AG20443 (cell line): ENCODE results near the gene SLC47A1.
A peak's percentile ranks its signal among the peaks of the same experiment; 100 is the strongest.
"Not testable (repeated sequence)": the region's sequence is repeated elsewhere in the genome, so short reads cannot be mapped to it uniquely, and the experiment has no call there.

Source experiments
- DNase-seq: peaks from one replicate; pipeline ENCODE4 v3.0.0; 2012; ENCODE audit warnings: low spot score, mixed read lengths

The SLC47A1 gene

DNA sequence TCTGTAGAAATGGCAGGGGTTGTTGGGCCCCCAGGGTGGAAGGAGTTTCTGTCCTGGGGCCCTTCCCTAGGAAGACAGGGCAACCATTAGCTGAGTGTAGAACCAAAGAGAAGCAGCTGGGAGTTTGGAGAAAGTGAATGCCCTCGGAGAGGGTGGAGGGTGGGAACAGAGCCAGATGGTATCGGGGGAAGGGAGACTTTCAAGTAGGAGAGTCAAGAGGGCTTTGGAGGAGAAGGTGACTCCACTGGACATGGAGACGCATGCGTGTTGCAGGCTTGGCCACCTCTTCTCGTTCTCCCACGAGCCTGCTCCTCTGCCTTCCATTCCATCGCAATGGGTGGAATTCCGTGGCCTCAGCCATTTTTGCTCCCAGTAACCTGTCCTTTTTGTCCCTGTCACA is 19.4 kb downstream of the SLC47A1 start:
- no peak for DNase-seq

DNA sequence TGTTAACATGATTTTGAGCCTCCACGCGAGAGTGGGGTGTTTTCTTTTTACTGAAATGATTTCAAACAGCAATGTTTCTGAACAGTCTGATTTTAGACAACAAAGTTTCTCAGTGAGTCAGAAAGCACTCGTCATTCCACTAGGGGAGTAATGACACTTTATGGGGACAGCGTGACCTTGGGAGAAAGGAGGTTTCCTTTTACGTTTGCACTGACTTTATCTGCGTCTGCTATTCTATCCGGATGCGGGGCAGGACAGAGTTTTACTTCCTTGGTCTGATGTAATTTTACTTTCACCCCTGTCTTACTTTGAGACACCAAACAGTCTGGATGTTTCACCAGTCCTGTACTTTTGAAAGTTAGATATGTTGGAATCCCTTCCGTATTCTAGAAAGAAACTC is 20.7 kb downstream of the SLC47A1 start:
- no peak for DNase-seq

DNA sequence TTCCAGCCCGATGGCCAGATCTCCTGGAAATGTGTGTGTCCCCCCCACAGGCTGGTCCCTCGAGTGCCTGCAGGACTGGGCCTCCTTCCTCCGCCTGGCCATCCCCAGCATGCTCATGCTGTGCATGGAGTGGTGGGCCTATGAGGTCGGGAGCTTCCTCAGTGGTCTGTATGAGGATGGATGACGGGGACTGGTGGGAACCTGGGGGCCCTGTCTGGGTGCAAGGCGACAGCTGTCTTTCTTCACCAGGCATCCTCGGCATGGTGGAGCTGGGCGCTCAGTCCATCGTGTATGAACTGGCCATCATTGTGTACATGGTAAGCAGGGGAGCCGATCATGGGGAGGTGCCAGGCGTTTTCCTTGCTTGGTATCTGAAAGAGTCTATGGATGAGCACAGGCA is 22.1 kb downstream of the SLC47A1 start:
- no peak for DNase-seq

DNA sequence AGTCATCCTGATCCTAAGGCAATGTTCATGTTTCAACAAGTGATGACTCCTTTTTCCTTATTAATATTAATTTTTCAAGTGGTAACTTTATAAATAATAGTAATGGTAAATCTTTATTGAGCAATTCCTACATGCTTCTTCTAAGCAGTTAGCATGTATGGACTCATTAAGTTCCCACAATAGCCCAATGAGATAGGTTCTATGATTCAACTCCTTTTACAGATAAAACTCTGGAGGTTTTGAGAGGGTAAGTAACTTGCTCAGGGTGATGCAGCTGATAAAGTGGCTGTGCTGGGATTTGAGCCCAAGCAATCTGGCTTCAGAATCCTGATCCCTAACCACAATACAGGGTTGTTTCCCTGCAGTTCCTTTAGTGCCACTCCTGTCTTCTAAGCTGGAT is 25.3 kb downstream of the SLC47A1 start:
- no peak for DNase-seq

DNA sequence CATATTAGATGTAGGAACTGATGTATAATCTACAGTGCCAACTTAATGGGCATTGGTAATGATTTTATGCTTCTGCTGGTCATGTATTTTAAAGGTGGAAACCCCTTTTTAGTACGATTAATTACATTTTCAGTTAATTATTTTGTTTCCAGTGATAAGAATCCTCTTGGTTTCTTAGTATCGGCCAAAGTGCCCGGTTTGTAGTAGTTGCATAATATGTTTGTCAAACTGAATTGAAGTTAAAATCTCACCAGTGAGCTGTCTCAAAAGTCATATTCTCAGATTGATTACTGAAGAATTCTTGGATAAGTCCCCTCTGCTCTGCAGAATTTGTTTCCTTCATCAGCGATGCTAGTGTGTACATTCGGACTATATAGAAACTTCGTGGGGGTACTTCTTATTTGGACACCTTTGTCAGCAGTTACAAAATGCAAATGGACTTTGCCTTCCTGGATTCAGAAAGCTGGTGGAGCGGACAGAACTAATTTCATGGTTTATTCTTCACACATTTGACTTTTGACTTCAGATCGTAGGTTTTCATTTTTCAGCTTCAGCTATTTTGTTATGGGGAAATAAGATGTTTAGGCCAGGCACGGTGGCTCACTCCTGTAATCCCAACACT is 28.2 kb downstream of the SLC47A1 start:
- no peak for DNase-seq

DNA sequence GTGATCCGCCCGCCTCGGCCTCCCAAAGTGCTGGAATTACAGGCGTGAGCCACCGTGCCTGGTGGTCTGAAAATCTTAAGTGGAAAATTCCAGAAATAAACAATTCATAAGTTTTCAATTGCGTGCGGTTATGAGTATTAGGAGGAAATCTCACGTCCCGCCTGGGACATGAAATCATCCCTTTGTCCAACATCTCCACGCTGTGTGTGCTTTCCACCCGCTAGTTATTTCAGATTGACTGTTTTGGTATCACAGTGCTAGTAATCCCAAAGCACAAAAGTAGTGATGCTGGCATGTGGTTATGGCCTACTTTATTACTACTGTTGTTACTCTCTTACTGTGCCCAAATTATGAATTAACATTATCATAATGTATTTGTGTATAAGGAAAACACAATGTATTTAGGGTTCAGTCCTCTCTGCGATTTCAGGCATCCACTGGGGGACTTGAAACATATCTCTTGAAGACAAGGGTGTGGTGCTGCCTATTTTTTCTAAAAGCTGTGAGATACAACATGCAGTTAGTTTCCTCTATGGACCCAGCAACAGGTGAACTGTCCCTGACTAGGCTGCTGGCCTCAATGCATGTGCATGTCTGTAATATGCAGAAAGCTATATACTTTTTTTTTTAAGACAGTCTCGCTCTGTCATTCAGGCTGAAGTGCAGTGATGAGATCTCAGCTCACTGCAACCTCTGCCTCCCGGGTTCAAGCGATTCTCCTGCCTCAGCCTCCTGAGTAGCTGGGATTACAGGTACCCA is 32.3 kb downstream of the SLC47A1 start:
- DNase-seq: no peak

DNA sequence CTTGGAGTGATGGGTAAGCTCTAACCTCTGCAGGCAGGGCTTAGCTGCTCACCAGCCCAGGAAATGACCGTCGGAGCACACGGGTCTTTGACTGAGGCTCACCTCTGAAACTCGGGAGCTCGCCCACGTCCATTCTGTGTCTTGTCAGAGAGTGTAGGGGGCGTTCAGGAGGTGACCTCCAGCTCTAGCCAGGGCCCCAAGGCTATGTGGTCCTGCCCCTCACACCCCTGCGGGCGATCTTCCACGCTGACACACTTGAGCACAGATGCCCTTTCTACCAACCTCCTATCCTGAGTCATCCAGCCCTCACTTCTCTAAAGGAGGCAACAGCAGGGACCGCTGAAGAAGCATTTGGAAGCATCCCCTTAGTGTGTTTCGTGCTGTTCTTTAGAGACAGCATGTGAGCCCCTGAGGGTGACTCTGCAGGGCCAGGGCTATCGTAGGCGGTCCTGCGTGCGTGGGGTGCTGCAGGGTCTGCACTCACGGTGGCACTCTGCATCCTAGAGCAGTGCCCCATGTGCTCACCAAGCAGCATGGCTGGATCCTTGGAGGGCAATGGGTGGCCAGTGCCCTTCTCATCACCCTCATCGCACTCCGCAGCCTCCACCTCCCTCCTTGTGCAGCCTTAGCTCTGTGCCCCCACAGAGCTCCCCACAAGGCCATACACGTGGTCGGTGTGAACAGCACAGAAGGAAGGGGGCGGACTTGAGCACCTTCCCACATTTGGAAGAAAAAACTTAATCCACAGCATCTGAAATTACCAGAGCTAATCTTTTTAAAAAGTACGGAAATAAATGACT is 33.8 kb downstream of the SLC47A1 start:
- no peak for DNase-seq

DNA sequence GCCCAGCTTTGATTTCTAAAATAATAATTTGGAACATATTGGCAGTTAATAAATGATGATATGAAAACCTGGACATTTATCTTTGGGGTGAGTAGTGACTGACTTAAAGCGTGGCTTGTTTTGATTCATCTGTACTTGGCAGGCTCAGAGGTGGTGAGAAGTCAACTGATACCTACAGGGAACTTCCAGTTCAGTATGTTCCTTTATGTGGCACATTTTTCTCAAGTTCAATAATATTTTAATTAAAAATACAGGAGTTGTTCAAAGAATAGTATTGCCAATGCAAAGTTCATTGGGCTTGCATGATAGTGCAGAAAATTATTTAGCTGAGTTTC is 34.3 kb downstream of the SLC47A1 start:
- DNase-seq: no peak

DNA sequence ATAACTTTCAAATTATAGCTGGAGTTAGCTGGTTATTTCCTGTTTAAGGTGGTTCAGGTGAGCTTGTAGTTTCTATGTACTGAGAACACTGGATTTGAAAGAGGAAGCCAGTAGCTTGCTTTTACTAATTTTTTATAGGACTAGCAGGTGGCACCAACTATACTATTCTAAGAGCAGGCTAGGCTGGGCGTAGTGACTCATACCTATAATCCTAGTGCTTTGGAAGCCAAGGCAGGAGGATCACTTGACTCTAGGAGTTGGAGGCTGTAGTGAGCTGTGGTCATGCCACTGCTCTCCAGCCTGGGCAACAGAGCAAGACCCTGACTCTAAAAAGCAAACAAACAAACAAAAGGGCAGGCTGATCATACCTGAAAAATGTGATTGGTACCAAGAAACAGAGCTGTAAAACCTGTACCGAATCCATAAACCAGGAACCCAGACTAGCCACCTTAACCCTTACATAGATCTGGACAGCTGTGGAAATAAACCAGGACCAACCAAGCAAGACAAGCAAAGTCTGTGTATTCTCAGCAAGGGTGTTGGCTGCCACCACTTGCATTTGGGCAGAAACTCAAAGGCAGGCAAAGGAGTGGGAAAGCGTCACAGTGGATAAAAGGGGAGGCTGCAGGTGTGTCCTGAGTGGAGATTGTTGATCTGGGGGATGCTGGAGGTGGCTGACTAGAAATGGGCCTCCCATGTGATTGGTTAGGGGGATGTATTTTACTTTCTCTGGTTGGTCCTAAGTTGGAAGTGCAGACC is 36.3 kb downstream of the SLC47A1 start:
- DNase-seq: no peak

DNA sequence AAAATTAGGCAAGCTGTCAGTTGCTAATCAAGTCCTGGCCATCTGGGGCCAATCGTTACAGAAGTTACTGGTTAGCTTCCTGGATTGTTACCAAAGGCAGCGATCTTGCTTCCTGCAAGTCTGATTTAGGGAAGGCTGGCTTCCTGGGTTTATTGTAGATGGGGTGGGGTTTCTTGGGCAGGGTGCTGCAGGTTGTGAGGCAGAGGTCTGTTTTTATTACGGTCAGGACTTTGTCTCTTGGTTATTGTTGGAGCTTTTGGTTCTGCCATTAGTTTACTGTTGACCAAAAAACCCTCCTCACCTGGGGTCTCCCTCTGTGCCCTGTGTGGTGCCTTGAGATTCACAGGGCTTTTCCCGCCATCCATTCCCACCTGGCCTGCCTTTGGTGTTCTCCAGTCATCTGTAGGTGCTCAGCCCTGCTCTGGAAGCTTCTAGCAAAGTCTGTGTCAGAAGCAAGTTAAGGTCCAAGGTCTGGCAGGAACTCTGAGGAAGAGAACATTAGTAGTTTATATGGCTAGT is 36.9 kb downstream of the SLC47A1 start:
- DNase-seq: no peak

DNA sequence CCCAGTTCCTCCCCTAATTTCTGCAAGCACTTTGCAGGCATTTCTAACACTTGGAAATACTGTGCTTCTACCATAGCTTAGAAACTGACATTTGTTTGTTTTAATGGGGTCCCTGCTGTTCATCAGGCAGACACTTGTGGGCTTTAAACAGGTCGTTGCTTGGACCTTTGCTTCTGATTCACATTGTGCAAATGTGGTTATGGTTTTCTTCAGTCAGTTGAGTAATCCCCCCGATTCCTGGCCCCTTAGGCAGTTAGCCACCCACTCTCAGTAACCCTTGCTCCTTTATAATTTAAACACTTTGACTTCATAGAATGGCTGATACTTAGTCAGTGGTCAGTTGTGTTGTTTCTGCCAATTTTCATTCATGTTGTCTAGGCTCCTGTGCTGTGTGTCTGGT is 39.4 kb downstream of the SLC47A1 start:
- no peak for DNase-seq

DNA sequence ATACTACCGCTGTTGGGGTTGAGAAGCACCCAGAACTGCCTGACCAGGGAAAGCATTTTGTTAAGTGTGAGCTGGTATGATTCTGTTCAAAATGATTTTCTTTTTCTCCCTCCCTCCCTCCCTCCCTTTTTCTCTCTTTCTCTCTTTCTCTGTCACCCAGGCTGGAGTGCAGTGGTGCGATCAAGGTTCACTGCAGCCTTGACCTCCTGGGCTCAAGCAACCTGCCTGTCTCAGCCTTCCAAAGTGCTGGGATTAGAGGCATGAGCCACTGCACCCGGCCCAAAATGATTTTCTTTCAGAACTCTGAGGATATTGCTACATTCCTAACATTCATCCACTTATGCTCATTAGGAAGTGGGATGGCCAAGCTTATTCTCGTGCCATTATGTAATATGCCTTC is 41.3 kb downstream of the SLC47A1 start:
- DNase-seq: no peak

DNA sequence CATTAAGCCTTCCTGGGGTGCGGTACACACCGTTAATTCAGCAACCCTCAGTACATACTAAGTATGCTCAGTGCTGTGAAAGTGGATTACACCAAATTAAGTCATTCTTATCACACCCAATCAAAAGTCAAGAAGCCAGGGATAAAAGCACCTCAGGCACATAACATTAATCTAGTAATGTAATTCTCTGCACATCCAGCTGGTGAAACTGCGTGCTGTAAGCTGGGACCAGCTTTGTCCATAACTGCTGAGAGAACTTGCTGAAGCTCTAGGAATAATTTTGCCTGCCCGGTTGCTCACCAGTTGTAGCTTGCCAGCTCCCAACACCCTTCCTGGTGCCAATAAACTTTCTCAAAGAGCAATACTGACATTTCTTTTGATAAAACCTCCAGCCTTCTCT is 44.9 kb downstream of the SLC47A1 start:
- DNase-seq: peak; percentile 40

DNA sequence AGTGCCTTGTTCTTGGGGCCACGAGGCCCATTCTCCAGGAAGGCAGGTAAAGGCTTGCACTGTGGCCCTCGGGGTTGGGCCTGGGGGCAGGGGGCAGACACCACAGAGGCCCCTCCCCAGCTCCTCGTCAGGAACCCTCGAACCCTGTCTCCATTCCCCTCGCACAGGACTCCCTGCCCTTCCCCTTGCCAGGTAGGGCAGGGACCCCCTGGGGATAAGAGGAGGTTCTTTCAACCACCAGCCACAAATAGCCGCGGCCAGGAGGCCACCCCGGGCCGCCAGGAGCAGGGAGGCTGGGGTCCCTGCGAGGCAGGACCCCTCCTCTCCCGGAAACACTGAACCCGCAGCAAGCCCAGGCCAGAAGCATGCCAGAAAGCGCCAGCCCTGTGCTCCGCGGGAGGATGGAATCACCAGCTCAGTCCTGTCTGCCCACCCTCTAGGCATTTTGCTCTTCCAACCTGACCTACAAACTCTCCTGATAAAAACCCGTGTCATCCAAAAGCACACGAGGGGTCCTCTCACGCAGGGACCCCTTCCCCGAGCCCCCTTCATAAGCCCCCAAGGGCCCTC is 45.6 kb downstream of the SLC47A1 start:
- DNase-seq: no peak

DNA sequence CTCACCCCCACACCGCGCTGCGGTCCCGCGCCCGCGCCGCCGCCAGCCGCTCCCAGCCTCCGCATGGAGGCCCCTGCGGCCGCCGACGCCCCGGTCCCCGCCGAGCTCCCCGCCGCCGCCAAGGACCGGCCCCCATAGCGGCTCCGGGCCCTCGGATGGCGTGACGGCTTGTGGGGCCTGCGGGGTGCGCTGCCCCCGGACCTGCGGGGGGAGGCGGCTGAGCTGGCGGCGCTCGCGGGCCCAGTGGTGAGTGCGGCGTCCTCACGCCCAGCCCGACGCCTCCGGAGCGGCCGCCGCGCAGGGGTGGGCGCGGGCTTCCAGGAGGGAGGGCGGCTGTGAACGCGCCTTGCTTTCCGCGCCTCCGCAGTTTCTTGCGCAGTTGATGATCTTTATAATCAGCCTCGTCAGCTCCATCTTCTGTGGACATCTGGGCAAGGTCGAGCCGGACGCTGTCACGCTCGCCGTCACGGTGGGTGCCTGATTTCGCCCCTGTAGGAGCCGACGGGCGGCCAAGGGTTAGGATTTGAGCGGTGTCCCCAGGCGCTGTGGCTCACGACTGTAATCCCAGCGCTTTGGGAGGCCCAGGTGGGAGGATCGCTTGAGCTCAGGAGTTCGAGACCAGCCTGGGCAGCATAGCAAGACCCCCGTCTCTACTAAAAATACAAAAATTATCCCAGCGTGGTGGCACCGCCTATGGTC is 46.4 kb downstream of the SLC47A1 start:
- peak; percentile 61 for DNase-seq

DNA sequence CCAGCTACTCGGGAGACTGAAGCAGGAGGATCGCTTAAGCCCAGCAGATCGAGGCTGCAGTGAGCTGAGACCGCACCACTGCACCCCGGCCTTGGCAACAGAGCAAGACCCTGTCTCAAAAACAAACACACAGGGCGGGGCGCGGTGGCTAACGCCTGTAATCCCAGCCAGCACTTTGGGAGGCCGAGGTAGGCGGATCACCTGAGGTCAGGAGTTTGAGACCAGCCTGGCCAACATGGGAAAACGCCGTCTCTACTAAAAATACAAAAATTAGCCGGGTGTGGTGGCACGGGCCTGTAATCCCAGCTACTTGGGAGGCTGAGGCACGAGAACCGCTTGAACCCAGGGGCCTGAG is 46.9 kb downstream of the SLC47A1 start:
- not testable (repeated sequence) for DNase-seq

DNA sequence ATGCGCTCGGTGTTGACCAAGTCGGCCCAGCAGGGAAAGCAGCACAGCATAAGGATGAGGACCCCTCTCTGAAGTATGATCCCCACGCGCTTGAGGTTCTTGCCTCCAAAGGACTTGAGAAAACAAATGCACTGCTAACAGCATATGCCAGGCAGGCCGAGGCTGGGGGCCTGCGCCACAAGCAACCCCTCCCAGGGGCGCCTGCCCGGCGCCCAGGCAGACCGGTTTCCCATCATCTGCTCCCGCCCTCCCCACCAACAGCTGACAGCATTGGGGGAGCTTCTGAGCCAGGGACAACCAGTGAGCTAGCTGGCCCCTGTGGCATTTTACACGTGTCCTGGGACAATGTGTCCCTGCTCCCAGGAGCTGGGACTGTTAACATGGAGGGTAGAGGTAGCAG is 48.5 kb downstream of the SLC47A1 start:
- not testable (repeated sequence) for DNase-seq

DNA sequence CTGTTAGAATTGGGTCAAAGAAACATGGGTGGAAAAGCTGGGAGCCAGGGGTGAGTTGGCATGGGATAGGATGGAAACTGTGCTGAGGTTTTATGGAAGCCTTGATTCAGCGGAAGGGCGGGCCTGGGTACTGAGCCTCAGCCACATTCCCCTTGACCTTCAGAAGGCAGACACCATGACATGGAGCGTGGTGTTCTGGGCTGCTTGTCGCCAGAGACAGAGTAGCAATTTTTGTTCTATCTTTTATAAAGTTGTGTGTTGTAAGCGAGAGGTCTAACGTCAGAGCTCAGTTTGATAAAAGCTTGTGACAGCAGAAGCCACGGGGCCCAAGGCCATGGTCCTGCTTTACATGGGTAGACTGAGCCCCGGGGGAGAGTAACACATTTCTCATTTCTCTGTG is 50.2 kb downstream of the SLC47A1 start:
- no peak for DNase-seq

DNA sequence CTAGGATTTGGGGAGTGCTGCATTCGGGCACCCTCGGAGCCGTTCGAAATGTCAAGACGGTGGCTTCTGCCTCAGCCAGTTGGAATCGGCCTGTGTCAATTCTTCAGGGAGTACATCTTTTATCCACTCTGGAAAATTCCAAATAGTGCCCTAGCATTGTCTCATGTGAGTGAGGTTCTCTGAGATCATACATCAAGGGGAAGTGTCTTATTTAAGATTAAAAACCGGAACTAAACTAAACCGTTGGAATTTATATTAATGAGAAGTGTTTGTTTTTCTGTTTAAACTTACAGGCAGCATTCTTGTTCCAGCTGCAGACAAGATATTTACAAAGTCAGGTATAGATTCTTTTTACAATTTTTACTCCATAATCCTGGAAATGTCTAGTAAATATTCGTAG is 56.8 kb downstream of the SLC47A1 start:
- DNase-seq: no peak

DNA sequence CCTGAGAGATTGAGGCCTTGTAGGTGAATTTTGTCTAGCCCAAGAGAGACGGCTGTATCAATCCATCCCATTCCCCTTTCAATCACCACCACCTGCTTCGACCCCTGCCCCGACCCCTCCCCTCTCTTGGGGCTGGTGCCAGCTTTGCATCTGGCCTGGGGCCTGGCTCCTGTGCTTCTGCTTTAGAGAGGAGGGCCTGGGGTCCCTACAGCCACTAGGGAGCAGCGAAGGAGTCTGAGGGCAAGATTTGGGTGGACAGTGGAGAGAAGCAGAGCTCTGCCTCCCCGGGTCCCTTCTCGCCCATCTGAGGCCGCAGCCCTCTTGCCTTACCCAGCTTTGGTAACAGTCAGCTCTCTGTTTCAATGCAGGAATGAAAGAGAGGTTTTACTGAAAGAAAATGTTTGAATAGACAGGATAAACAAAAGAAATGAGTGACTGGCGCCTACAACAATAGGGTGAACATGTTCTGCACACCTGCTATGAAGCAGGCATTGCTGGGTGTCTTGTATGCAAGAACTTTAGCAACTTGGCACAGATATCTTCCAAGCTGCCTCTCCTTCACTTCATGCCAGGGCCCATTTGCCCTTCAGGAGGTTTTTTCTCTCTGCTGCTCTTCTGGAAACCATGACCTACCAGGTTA is 57.4 kb downstream of the SLC47A1 start:
- no peak for DNase-seq

DNA sequence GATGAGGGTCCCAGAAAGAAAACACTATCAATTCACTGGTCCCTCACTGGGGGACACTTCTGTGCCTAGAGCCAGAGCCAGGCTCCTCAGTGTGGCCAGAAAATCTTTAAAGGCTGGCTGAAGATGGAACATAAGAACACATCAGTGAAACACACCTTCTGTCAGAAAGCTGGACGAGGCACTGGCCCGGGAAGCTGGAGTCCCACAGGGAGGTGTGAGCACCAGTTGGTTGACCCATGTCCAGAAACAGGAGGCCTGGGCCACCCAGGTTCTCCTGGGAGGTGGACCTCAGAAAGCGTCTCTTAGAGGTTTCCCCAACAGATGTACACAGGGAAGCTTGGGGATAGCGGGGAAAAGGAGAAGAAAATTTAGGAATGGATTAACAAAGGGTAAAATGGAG is 58.7 kb downstream of the SLC47A1 start:
- no peak for DNase-seq
